OCI-LY1 (cell line): ENCODE data around the gene KCP.

Experiments
- CTCF ChIP-seq: fragments of 200-600 bp; sonication (generic), shearing (Covaris generic); IDR thresholded peaks from 2 replicates; pipeline ENCODE4 v1.5.1; 2017; ENCODE audit warnings: mild to moderate bottlenecking, antibody characterized with exemption, low read length, moderate library complexity, mixed read lengths
- EZH2 ChIP-seq: fragments of 200-600 bp; sonication (generic), shearing (Covaris generic); IDR thresholded peaks from 2 replicates; pipeline ENCODE4 v1.8.0; 2017; ENCODE audit warnings: borderline replicate concordance, mixed run types, mild to moderate bottlenecking, antibody characterized with exemption, low read length, moderate library complexity, mixed read lengths

- TF ChIP-seq CTCF (no peak), EZH2 (no peak)
Measured at GRCh38 chr7:128931965-128932861, 21.7 kb upstream of the KCP start.
